ENCODE measurements around the gene NBDY.

GRCh38 chrX:56785442-56785841 lies 56.4 kb downstream of the NBDY start:
- TF ChIP-seq CTCF (conservative IDR thresholded peaks at IDR 0.05 in 1 of 2, IDR thresholded peaks at IDR 0.05 in 1 of 2; ENCODE audit: extremely low read depth in 1 of 2, insufficient read depth in 1 of 2, low read depth in 1 of 2, low read length in 2 of 2): no peak
- no peak for TF ChIP-seq EZH2 (IDR thresholded peaks at IDR 0.05; ENCODE audit: borderline replicate concordance, low read length)
